GM18498 (cell line): ENCODE results near the gene LOXL3.
"Not testable (repeated sequence)": the region's sequence is repeated elsewhere in the genome, so short reads cannot be mapped to it uniquely, and the experiment has no call there.

ENCODE experiments used
- ATAC-seq: cut with Tn5 transposase; IDR thresholded peaks from one replicate; pipeline ENCODE4 v1.9.1; 2021; ENCODE audit warnings: mild to moderate bottlenecking, moderate library complexity; ENCODE audit not compliant: unreplicated experiment

LOXL3 gene

GRCh38 chr2:74497777-74498499 is 55.8 kb downstream of the LOXL3 start:
- no peak for ATAC-seq

DNA sequence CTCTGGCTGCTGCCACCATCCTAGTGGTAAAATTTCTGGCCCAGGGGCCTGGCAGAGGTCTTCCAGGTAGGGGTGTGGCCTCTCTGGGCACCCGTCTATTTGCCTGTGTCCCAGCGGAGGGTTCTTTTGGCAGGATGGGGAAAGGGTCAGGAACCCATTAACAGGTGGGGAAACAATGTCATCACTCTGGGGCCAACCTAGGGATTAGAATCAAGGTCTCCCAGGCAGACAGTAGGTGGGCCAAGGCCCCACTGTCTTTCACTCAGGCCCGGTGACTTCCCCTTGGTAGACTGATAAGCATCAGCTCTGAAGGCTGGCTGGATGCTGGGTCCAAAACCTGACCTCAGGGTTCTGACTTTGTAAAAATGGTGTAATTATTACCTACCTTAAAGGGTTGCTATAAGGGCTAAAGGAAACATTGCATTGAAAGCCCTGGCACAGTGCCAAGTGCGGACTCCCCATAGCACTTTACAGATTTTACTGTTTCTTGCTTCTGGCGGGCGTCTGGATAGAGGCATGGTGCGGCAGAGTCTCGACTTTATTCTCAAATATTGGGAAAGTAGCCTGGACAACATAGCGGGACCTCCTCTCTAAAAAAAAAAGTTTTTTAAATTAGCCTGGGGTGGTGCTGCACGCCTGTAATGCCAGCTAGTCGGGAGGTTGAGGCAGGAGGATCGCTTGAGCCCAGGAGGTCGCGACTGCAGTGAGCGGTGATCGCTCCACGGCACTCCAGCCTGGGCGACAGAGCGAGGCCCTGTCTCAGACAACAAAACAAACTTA is 56.6 kb downstream of the LOXL3 start:
- ATAC-seq: no peak

- no peak for ATAC-seq
Observed at GRCh38 chr2:74495440-74495839, 58.3 kb downstream of the LOXL3 start.

GRCh38 chr2:74493546-74493945 is 60.2 kb downstream of the LOXL3 start:
- ATAC-seq: no peak

DNA sequence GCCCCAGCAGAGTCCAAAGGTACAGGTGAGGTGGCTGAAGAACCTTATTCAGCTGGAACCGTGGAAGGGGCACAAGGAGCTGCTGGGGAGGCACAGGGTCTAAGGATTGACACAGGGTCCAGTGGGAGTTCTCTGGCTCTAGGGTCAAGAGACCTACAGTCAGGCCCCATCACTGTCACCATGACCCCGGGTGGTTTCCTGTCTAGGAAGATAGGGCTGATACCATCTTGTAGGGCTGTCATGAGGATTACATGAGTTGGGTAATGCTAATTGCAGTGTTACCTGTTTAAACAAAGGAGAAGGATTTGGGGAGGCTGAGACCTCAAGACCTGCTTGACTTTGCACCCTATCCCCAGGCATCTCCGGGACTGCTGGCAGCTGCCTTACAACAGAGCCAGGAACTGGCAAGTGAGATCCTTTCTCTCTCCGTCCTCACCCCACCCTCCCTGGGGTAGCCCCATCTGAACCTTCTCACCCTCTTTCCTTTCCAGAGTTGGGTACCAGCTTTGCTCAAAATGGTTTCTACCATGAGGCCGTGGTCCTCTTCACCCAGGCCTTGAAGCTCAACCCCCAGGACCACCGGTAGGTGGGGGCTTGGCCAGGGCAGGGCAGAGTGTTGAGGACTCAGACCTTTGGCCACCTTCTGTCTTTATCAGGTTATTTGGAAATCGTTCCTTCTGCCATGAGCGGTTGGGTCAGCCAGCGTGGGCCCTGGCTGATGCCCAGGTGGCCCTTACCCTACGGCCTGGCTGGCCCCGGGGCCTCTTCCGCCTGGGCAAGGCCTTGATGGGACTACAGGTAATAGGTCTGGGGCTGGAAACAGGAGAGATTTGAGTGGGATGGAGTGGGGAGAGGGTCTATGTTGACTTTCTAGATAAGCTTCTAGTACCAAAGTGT is 61.8 kb downstream of the LOXL3 start:
- no peak for ATAC-seq

- no peak for ATAC-seq
Observed at GRCh38 chr2:74489906-74490305, 63.8 kb downstream of the LOXL3 start.

- ATAC-seq: no peak
Observed at GRCh38 chr2:74488643-74489481, 64.9 kb downstream of the LOXL3 start.

GRCh38 chr2:74486141-74486540 is 67.6 kb downstream of the LOXL3 start:
- no peak for ATAC-seq

DNA sequence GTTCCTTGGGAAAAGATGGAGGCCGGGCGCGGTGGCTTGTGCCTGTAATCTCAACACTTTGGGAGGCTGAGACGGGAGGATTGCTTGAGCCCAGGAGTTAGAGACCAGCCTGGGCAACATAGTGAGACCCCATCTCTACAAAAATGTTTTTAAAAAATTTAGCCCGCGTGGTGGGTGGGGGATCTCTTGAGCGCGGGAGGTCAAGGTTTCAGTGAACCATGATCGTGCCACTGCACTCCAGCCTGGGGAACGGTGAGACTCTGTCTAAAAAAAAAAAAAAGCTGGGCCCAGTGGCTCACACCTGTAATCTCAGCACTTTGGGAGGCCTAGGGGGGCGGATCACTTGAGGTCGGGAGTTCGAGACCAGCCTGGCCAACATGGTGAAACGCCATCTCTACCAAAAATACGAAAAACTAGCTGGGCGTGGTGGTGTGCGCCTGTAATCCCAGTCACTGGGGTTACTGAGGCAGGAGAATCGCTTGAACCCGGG is 70.0 kb downstream of the LOXL3 start:
- not testable (repeated sequence) for ATAC-seq

DNA sequence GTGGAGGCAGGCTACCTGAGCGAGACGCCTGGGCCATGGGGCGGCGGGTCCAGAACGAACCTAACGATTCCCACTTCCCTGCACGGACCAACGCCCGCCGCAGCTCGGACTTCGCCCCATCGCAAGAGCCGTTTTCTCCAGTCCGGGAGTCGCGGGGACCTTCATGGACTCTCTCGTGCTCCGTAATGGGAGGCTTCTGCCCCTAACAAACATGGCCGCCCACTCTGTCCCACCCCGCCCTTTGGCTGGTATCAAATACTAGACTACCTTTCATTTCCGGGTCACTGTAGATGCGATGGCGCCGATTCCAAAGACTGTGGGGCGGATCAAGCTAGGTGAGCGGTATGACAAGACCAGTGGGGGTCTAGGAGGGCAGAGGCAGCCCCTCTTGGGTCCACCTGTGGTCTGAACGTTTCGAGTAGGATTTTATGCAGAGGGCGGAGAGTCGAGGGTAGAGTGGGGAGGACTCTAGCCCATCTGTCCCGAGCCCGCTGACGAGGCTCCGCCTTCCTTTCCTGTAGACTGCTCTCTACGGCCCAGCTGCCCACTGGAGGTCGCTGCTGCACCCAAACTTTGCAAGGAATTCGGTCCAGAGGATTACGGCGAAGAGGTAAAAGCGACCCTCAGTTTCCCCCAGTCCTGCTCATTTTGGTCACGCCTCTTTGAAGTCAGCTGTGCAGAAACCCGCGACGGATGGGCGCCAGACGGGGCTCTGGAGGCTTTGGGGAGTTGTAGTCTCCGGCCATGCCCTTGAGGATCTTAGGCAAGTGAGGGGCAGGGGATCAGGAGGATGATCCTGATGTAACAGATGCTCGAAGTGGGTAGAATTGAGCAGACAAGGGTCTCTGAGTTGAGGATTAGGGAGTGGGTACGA is 70.7 kb downstream of the LOXL3 start, which contains the start of the genes CCDC142 and TTC31:
Gene CCDC142, minus strand, starts transcription at position 198 of the 874 bp plus-strand sequence. Its CDS starts 161 bp downstream, at position 37.
Gene TTC31, plus strand, starts transcription at position 281 of the 874 bp plus-strand sequence. Its CDS starts 15 bp downstream, at position 296.
- peak; percentile 90 for ATAC-seq
